HepG2 (cell line): ENCODE data around the gene SPRY1. TPM values are rescaled to one million over a fixed set of nuclear protein-coding genes. Genes with fewer than 3 reads are reported as not detected.

Experiments used
- HNRNPL ChIP-seq: fragments of 200-400 bp; formaldehyde crosslinking; IDR thresholded peaks from 2 replicates; pipeline ENCODE4 v1.6.1; 2017; ENCODE audit warnings: mild to moderate bottlenecking, low read depth, low read length
- KDM5A ChIP-seq: fragments of 200-600 bp; sonication (generic); IDR thresholded peaks from 2 replicates; pipeline ENCODE4 v1.7.0; 2018; ENCODE audit warnings: antibody characterized with exemption, mild to moderate bottlenecking, low read length, borderline replicate concordance
- LCORL ChIP-seq, 2 experiments: fragments of 450-650 bp in 1 of 2; sonication (generic) in 1 of 2; formaldehyde crosslinking in 1 of 2; IDR thresholded peaks; 2 replicates each; pipeline versions ENCODE4 v1.5.0 to v1.6.1; 2017 to 2020; ENCODE audit warnings: antibody characterized with exemption in 1 of 2, missing genetic modification reagents in 1 of 2
- MED1 ChIP-seq: sonication (generic); formaldehyde crosslinking; IDR thresholded peaks from 2 replicates; pipeline ENCODE4 v1.4.0; 2020; ENCODE audit warnings: missing genetic modification reagents
- MYC ChIP-seq: sonication (generic); formaldehyde crosslinking; IDR thresholded peaks from 2 replicates; pipeline ENCODE4 v1.9.0; 2021; ENCODE audit warnings: missing genetic modification reagents, borderline replicate concordance
- POLR2G ChIP-seq: fragments of 200-400 bp; formaldehyde crosslinking; IDR thresholded peaks from 2 replicates; pipeline ENCODE4 v1.6.1; 2018; ENCODE audit warnings: mild to moderate bottlenecking, low read depth, low read length, moderate library complexity
- REPIN1 ChIP-seq: sonication (generic); formaldehyde crosslinking; IDR thresholded peaks from 2 replicates; pipeline ENCODE4 v1.8.0; 2022; ENCODE audit warnings: missing genetic modification reagents, low read depth, mild to moderate bottlenecking, borderline replicate concordance
- SAP130 ChIP-seq: IDR thresholded peaks from 2 replicates; pipeline ENCODE4 v1.6.1; 2016; ENCODE audit warnings: low read depth
- TAF15 ChIP-seq: fragments of 200-400 bp; formaldehyde crosslinking; IDR thresholded peaks from one replicate; pipeline ENCODE4 v1.6.1; 2018; ENCODE audit warnings: mild to moderate bottlenecking, low read depth, low read length; ENCODE audit not compliant: poor library complexity, severe bottlenecking
- ZC3H13 ChIP-seq: sonication (generic); formaldehyde crosslinking; IDR thresholded peaks from 2 replicates; pipeline ENCODE4 v1.8.1; 2023; ENCODE audit warnings: mild to moderate bottlenecking, missing genetic modification reagents, moderate library complexity
- ZFP37 ChIP-seq: sonication (generic); formaldehyde crosslinking; IDR thresholded peaks from 2 replicates; pipeline ENCODE4 v1.4.0; 2020; ENCODE audit warnings: missing genetic modification reagents, borderline replicate concordance
- ZNF160 ChIP-seq: sonication (generic); formaldehyde crosslinking; IDR thresholded peaks from 2 replicates; pipeline ENCODE4 v1.8.0; 2022; ENCODE audit warnings: mild to moderate bottlenecking, inconsistent platforms, missing genetic modification reagents
- ZNF501 ChIP-seq: sonication (generic); formaldehyde crosslinking; IDR thresholded peaks from 2 replicates; pipeline ENCODE4 v1.5.1; 2020; ENCODE audit warnings: mild to moderate bottlenecking, moderate library complexity, missing genetic modification reagents
- ZNF605 ChIP-seq: sonication (generic); formaldehyde crosslinking; IDR thresholded peaks from 2 replicates; pipeline ENCODE4 v1.8.0; 2022; ENCODE audit warnings: mild to moderate bottlenecking, missing genetic modification reagents
- ZNF740 ChIP-seq: sonication (generic); formaldehyde crosslinking; IDR thresholded peaks from 2 replicates; pipeline ENCODE4 v1.4.0; 2020; ENCODE audit warnings: missing genetic modification reagents
- ZNF790 ChIP-seq: sonication (generic); formaldehyde crosslinking; IDR thresholded peaks from 2 replicates; pipeline ENCODE4 v1.8.0; 2022; ENCODE audit warnings: missing genetic modification reagents, mild to moderate bottlenecking, borderline replicate concordance
- polyA plus RNA-seq, 8 experiments: library from polyadenylated mRNA; depleted of rRNA in 3 of 8; stranded (reverse) in 7 of 8; unstranded in 1 of 8; fragments of >200 nt; fragmentation: Illumina TruSeq in 4 of 8; extraction: Trizol in 4 of 8; gene quantifications; 2 replicates each; pipeline versions ENCODE4 v1.2.1 to v1.2.3, GENCODE V29; 2011 to 2016; ENCODE audit warnings: low read depth in 4 of 8, missing spikeins in 1 of 8, mixed read lengths in 1 of 8; ENCODE audit not compliant: insufficient read depth in 1 of 8
- total RNA-seq, 5 experiments: library from RNA; depleted of rRNA; stranded (reverse); fragments of >200 nt; fragmentation: Illumina TruSeq; extraction: Trizol; gene quantifications; 2 replicates each; pipeline ENCODE4 v1.2.3, GENCODE V29; 2016; ENCODE audit warnings: low read depth in 1 of 5
- TF ChIP-seq, protein P1 (sequence below): sonication (generic); formaldehyde crosslinking; IDR thresholded peaks from 2 replicates; pipeline ENCODE4 v1.4.0; 2020; ENCODE audit warnings: mild to moderate bottlenecking, missing genetic modification reagents, borderline replicate concordance
- TF ChIP-seq, protein P2 (sequence below): sonication (generic); formaldehyde crosslinking; IDR thresholded peaks from 2 replicates; pipeline ENCODE4 v1.4.0; 2020; ENCODE audit warnings: missing genetic modification reagents
- TF ChIP-seq, protein P3 (sequence below): sonication (generic); formaldehyde crosslinking; IDR thresholded peaks from 2 replicates; pipeline ENCODE4 v1.5.0; 2020; ENCODE audit warnings: mild to moderate bottlenecking, missing genetic modification reagents, moderate library complexity

Gene SPRY1
- total and polyA plus RNA-seq, 2 of the 13 experiments (the other 11 are each of a cell fraction or from before 2014, with no cell fraction given) = 24.7 to 33.4 TPM

DNA sequence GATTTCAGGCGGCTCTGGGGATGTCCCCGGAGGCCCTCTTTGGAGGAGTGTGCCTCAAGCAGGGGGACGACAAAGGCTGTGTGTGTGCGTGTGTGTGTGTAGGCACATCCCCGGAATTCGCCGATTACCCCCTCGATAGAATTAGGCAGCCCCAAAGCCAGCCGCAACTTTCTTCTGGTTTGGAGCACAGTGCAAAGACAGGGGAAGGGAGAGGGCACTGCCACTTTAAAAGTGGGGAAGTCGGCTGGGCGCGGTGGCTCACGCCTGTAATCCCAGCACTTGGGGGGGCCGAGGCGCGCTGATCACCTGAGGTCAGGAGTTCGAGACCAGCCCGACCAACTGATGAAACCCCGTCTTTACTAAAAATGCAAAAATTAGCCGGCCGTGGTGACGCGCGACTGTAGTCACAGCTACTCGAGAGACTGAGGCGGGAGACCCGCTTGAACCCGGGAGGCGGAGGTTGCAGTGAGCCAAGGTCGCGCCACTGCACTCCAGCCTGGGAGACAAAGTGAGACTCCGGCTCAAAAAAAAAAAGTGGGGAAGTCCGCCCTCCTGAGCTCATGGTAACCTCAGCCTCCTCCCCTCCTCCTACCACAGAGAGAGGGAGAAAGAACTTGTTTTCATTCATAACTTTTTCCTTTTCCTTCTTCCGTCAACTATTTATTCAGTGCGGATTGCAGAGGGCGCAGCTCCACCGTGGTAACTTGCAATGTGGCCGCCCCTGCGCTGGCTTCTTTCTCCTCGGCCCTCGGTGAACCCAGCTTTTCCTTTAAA lies 2.4 kb downstream of the SPRY1 start (continued):
- TF ChIP-seq, protein P1, sequence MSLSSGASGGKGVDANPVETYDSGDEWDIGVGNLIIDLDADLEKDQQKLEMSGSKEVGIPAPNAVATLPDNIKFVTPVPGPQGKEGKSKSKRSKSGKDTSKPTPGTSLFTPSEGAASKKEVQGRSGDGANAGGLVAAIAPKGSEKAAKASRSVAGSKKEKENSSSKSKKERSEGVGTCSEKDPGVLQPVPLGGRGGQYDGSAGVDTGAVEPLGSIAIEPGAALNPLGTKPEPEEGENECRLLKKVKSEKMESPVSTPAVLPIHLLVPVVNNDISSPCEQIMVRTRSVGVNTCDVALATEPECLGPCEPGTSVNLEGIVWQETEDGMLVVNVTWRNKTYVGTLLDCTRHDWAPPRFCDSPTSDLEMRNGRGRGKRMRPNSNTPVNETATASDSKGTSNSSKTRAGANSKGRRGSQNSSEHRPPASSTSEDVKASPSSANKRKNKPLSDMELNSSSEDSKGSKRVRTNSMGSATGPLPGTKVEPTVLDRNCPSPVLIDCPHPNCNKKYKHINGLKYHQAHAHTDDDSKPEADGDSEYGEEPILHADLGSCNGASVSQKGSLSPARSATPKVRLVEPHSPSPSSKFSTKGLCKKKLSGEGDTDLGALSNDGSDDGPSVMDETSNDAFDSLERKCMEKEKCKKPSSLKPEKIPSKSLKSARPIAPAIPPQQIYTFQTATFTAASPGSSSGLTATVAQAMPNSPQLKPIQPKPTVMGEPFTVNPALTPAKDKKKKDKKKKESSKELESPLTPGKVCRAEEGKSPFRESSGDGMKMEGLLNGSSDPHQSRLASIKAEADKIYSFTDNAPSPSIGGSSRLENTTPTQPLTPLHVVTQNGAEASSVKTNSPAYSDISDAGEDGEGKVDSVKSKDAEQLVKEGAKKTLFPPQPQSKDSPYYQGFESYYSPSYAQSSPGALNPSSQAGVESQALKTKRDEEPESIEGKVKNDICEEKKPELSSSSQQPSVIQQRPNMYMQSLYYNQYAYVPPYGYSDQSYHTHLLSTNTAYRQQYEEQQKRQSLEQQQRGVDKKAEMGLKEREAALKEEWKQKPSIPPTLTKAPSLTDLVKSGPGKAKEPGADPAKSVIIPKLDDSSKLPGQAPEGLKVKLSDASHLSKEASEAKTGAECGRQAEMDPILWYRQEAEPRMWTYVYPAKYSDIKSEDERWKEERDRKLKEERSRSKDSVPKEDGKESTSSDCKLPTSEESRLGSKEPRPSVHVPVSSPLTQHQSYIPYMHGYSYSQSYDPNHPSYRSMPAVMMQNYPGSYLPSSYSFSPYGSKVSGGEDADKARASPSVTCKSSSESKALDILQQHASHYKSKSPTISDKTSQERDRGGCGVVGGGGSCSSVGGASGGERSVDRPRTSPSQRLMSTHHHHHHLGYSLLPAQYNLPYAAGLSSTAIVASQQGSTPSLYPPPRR (CRISPR knock-in tag) = peak; percentile 33; the same call in 1 of the 2 replicates
- 0 out of 2 replicates have a peak, but pooled peaks have one; percentile 35 for TF ChIP-seq ZNF160 (CRISPR knock-in tag)
- TF ChIP-seq REPIN1 = peak; percentile 43; the same call in 1 of the 2 replicates
- TF ChIP-seq POLR2G = peak; percentile 62; the same call in 1 of the 2 replicates
- 0 out of 2 replicates have a peak, but pooled peaks have one; percentile 11 for TF ChIP-seq ZNF790 (CRISPR knock-in tag)
- peak; percentile 28 for TF ChIP-seq SAP130 (CRISPR knock-in tag)
- TF ChIP-seq MYC (CRISPR knock-in tag) = peak; percentile 27; the same call in 1 of the 2 replicates
- TF ChIP-seq ZC3H13 = peak; percentile 46
- no peak for TF ChIP-seq LCORL (IDR thresholded peaks at IDR 0.05)
- TF ChIP-seq LCORL (CRISPR knock-in tag; IDR thresholded peaks at IDR 0.05) = 0 out of 2 replicates have a peak, but pooled peaks have one; percentile 17
- TF ChIP-seq, protein P2, sequence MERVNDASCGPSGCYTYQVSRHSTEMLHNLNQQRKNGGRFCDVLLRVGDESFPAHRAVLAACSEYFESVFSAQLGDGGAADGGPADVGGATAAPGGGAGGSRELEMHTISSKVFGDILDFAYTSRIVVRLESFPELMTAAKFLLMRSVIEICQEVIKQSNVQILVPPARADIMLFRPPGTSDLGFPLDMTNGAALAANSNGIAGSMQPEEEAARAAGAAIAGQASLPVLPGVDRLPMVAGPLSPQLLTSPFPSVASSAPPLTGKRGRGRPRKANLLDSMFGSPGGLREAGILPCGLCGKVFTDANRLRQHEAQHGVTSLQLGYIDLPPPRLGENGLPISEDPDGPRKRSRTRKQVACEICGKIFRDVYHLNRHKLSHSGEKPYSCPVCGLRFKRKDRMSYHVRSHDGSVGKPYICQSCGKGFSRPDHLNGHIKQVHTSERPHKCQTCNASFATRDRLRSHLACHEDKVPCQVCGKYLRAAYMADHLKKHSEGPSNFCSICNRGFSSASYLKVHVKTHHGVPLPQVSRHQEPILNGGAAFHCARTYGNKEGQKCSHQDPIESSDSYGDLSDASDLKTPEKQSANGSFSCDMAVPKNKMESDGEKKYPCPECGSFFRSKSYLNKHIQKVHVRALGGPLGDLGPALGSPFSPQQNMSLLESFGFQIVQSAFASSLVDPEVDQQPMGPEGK (CRISPR knock-in tag) = 0 out of 2 replicates have a peak, but pooled peaks have one; percentile 6
- no peak for TF ChIP-seq TAF15
- 0 out of 2 replicates have a peak, but pooled peaks have one; percentile 28 for TF ChIP-seq ZFP37
- TF ChIP-seq, protein P3, sequence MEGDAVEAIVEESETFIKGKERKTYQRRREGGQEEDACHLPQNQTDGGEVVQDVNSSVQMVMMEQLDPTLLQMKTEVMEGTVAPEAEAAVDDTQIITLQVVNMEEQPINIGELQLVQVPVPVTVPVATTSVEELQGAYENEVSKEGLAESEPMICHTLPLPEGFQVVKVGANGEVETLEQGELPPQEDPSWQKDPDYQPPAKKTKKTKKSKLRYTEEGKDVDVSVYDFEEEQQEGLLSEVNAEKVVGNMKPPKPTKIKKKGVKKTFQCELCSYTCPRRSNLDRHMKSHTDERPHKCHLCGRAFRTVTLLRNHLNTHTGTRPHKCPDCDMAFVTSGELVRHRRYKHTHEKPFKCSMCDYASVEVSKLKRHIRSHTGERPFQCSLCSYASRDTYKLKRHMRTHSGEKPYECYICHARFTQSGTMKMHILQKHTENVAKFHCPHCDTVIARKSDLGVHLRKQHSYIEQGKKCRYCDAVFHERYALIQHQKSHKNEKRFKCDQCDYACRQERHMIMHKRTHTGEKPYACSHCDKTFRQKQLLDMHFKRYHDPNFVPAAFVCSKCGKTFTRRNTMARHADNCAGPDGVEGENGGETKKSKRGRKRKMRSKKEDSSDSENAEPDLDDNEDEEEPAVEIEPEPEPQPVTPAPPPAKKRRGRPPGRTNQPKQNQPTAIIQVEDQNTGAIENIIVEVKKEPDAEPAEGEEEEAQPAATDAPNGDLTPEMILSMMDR = peak; percentile 59
- peak; percentile 64; the same call in 1 of the 2 replicates for TF ChIP-seq KDM5A
- peak; percentile 77; the same call in 1 of the 2 replicates for TF ChIP-seq HNRNPL
- peak; percentile 84 for TF ChIP-seq ZNF605 (CRISPR knock-in tag)
- TF ChIP-seq ZNF501 (CRISPR knock-in tag) = peak; percentile 62
- 0 out of 2 replicates have a peak, but pooled peaks have one; percentile 29 for TF ChIP-seq ZNF740 (CRISPR knock-in tag)
- TF ChIP-seq MED1 (CRISPR knock-in tag) = 0 out of 2 replicates have a peak, but pooled peaks have one; percentile 6
